ENCODE measurements around the gene NFIB.

NFIB gene

DNA sequence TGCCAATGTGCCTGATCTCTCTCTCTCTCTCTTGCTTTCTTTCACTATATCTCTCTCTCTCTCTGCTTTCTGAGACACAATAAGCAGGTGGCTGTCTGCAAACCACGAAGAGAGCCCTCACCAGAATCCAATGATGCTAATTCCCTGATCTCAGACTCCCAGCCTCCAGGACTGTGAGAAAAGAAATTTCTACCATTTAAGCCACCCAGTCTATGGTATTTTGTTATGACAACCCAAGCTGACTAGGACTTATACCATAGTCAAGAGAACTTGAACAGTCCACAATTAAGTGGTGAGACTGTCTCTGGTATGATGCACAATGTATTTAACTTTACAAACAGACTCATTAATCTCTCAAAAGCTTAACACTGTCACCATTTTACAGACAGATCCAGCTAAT, 67.0 kb downstream of the NFIB start:
- no peak for DNase-seq (ENCODE audit: low read depth)

DNA sequence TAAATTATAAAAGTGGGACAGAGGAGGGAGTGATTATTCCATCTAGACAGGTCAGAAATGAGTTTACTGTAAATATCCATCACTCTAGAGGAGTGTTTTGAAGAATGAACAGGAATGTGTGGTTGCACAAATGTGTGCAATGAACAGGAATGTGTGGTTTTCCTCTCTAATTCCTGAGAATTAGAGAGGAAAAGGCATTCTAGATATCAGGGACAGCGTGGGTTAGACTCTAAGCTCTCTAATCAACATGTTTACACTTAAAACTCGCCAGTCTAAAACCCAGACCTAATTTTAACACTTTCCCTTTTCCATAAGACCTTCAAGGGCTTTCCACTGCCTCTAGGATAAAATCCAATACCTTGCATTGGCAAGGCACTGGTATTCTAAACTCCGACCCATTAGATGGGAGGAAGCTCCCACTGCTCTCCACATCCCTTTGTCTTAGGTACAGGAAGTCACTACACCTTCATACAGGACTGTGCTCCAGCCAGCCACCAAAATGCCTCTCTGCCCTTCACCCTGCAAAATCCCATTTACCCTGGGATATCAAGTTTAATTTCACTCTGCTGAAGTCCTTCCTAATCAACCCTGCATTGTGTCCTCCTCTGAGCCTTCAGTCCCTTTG, 67.9 kb downstream of the NFIB start:
- DNase-seq (ENCODE audit: low read depth): no peak

DNA sequence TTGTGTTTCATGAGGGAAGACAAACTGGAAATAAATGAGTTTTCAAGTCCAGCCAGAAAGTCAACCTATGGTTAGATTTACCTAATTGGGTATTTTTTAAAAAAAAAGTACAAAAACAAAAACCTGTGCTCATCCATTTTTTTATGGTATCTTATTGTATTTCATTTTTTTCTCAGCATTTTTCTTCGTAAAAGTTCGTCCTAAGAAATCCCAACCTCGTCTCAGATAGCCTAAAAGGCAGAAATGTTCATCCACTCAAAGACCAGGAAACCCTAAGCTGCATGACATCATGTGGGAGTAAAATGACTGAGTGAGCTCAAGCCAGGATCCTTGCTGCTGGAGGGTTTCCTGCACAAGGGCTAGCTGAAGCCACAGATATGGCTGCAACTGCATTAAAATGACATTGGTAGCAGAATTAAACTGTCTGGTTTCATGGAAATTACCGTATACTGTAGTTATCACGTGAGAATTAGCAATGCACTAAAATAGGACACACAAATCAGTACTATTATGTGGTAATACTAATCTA, 70.4 kb downstream of the NFIB start:
- no peak for DNase-seq (ENCODE audit: low read depth)

DNA sequence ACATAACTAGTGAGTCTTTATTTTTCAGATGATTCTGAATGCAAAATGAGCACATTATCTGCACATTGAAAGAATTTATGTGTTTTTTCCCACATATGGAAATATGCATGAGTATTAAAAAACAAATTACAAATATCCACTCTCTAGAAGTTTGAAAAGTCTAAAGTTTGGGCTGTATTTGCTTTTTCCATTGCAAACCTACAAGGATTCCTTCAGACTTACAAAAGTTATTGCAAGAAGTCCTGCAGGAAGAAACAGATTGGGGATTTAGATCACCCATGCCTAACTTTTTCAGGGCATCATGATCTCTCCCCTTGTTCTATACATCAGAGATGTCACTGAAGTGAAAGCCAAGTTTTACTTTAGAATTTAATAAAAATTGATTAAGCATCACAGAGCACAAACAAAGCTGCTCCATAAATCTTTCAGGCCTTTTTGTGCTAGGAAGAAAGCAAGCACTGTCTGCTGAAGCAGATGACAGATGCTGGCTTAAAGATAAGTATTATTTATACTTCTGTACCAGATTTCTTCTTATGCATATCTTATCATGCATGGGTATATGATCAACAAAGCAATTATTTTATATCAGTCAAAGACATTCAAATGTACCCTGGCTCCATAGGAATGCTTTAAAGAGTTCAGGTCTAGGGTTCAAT, 71.7 kb downstream of the NFIB start:
- no peak for DNase-seq (ENCODE audit: low read depth)

DNA sequence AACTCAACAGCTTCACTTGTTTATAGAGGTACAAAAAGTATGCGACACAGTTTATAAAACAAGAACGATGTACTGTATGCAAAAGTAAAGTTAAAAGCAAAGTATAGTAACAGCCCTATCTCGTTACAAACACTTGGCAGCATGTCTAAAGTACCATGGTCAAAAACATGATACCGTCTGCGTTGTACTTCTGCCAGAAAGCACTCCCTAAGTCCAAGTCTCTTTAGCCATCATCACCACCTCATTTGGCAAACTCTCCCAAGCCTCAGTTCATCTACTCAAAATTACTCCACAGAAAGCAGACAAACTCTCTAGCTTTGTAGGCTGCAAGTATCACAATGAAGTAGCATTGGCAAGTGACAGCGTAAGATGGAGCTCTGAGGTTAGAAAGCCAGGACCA, 73.4 kb downstream of the NFIB start:
- DNase-seq (ENCODE audit: low read depth): no peak

DNA sequence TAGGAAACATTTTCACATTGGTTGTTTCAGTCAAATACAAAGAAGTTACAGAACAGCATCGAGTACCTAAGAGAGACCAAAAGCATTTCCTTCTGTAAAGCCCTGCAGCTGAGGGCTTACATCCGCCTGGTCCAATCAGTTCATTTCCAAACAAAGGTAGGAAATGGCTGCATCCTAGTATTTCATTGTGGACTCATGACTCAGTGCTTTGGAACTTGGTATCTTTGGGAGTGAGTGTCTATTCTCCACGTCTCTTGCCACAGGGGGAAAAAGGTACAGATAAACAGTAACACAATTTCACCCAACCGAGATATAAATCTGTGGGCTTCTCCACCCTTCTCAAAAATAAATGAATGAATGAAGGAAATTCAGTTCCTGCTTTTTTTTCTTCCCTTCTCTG, 75.4 kb downstream of the NFIB start:
- no peak for DNase-seq (ENCODE audit: low read depth)

DNA sequence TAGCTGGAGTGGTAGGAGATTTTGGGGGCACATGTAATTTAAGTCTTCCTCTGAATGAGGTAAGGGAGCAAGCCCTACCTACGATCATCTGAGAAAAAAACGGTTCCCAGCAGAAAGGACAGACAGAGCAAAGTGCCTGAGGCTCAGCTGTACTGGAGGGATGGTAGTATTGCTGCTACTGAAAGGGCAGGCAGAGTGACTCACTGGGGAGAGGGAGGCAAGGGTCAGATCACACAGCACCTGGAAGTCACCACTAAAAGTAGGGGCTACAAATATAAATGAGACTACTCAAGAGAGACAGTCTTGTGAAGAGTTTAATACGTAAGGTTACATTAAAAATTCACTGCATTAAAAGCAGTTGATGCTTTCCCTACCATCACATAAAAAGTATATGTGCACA, 75.9 kb downstream of the NFIB start:
- DNase-seq (ENCODE audit: low read depth): no peak

DNA sequence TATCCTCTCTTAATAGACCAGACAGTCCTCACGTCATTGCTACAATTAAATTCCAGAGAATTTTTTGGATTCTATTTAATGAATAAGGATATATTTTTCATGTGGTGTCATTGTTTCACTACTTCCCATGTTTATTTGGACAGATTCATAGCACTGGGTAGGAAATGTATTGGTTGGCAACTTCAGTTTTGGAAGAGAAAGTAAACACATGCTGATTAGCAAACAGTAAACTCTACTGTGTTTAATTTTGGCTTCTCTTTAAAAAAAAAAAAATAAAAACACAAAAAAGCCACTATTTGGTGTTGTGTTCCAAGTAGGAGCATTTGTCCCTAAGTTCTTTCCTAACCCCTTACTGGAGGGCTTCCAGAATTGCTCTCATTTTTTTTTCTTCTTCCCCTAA, 77.3 kb downstream of the NFIB start:
- no peak for DNase-seq (ENCODE audit: low read depth)

DNA sequence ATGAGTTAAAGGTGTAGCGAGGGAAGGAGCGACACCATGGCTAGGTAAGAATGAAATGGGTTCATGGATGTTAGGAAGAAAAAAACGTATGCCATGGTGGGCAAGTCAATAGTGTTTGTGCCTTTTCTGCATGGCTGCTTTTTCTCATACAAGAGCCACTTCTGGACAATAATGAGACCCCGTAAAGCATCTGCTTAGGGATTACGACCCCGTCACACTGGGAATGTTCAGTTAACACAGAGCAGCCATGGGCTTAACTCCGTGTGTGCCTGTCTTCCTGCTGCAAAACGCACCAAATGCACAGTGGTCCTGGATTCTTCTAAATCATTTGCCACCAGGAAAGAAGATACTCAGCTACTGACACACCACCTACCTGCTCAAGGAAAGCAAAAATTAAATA, 81.8 kb downstream of the NFIB start:
- DNase-seq (ENCODE audit: low read depth): no peak

DNA sequence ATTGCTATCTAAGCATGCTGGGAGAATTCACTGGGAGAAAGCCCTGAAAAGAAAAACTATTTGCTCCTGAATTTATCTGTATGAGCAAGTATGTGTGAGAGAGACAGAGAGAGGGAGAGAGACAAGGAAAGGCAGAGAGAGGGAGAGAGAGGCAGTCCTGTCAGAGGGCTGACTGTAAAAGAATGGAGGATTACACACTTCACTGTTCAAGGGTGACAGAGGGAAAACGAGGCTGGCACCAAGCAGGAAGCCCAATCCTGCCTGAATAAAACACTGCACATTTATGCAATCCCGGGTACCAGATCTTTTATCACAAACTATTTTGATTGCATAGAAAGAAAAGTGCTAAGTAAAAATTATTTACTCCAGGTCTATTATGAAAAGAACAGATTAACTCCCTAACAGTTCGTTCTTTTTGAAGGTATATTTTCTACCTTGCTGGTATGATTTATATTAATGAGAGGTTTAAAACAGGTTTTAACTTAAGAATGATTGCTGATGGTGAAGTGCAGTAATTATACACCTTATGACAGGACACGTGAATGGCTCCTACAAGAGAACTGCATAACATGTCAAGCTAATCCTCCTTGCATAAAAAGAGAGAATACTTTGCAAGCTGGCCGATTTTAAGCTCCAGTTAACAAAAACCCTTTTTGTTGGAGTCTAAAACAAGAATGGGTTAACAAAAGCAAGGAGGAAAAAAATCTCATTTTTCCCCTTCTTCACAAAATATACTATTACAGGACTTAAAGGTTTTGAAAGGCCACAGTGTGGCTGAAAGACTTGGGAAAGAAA, 82.5 kb downstream of the NFIB start:
- no peak for DNase-seq (ENCODE audit: low read depth)

DNA sequence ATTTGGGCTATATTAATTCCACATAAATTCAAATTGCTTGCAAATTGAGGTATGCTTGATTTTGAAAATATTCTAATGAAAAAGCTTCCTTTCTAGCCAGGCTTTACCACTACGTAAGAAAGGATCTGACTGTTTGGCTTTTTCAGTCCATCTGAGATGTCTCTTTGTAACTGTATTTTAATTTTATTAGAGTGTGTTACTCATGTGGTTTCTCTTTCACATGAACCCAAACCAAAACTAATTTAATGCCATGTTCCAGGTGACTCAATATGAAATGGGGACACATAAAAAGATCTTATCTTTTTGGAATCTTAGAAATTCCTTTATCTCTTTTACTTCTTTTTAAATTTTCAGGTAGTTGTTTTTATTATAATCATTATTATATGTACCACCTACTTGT, 85.3 kb downstream of the NFIB start:
- no peak for DNase-seq (ENCODE audit: low read depth)

DNA sequence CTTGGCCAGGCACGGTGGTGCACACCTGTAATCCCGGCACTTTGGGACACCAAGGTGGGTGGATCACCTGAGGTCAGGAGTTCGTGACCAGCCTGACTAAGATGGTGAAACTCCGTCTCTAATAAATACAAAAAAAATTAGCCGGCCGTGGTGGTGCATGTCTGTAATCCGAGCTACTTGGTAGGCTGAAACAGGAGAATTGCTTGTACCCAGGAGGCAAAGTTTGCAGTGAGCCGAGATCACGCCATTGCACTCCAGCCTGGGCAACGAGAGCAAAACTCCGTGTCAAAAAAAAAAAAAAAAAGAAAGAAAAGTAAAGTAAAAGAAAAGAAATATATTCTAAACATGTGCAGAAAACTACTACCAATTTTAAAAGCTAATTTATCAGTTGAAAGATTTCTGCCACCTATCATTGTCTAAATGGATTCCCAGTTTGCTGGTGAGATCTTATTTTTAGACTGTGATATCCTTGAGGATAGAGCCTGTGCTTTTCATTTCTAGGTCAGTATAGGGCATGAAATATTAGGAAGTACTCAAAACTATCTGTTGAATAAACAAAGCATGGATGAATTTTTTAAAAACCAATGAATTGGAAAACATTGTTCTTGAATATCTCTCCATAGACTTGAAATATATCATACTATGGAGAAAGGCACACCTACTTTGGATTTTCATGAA, 86.9 kb downstream of the NFIB start:
- DNase-seq (ENCODE audit: low read depth): no peak

DNA sequence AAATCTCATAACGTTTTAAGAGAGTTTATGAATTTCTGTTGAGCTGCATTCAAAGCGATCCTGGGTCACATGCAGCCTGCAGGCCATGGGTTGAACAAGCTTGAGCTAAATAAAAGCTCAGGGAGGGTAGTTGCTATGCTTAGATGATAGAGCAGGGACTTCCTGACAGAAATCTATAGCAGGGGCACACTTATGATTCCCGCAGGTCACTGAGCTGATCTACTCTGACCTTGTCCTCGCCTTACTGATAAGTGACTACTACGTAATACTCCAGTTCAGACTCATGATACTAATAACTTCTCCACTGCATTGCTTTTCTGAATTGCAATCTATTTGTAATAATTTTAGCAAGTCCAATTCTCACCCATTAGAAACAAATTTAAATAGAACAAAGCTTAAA, 90.9 kb downstream of the NFIB start:
- no peak for DNase-seq (ENCODE audit: low read depth)

DNA sequence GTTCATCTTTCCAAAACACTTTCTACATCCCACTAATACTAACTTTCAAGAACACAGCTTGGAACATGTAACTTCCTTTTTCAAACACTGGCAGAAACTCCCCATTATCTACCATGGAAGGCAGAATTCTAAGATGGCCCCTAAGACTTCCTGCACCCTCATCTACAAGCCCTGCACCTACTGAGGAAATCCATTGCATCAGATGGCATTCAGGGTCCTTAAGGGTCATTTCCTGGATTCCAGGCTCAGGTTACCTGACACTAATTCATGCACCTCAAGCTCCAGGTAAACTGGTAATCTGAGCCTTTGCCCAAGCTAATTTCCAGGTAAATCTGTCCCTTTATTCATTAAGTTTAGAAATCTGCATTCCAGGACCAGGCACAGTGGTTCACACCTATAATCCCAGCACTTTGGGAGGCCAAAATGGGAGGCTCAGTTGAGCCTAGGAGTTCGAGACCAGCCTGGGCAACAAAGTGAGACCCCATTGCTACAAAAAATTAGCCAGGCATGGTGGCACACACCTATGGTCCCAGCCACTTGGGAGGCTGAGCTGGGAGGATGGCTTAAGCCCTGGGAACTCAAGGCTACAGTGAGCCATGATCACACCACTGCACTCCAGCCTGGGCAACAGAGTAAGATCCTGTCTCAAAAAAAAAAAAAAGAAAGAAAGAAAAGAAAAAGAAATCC, 91.6 kb downstream of the NFIB start:
- DNase-seq (ENCODE audit: low read depth): no peak

DNA sequence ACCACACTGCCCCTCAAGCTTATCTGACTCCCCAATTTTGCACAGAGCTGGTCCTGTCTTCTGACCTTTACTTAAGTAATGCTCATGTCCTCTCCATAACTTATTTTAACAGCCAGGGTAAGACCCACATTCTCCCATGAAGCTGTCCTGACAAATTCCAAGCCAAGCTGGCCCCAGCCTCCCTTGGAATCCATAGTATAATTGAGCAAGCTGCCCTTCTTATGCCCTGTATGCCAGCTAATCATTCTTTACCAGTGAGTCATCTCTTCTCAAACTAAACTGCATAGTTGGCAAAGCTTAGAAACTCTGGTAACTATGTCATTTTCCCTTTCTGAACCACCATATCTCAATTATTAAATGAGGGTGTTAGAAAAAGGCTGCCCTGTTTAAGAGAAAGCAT, 92.4 kb downstream of the NFIB start:
- DNase-seq (ENCODE audit: low read depth): no peak

DNA sequence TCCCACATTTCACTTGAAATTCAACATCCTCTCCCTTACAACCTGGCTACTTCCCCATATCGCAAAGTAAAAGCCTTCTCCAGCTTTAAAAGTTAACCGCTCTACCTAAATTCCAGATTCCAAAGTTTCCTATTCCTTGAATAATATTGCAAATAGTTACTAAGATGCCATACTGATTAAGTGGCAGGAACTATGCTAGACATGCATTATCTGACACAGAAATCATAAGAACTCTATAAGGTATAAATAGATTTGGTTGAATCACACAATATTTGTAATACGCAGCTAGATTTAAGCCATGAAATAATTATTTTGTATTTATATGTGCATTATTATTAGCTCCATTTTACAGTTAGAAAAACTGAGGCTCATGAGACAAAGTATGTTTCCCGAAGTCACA, 92.8 kb downstream of the NFIB start:
- no peak for DNase-seq (ENCODE audit: low read depth)

DNA sequence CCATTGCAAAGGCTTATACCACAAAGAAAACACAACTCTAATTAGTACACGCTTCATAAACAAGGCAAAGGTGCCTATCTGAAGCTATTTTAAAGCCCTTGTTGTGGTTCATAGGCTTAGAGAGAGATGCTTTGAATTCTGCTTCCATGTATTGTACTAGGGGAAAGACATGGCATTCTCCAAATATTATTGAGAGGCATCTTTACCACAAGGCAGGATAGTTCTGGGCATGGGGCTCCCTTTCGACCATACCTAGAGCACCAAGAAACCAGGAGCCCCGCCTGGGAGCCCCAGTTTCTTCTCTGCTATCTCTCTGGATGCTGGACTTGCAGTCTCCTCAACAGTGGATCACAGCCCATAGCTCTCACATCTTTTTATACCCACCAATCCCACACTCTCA, 93.7 kb downstream of the NFIB start:
- no peak for DNase-seq (ENCODE audit: low read depth)

DNA sequence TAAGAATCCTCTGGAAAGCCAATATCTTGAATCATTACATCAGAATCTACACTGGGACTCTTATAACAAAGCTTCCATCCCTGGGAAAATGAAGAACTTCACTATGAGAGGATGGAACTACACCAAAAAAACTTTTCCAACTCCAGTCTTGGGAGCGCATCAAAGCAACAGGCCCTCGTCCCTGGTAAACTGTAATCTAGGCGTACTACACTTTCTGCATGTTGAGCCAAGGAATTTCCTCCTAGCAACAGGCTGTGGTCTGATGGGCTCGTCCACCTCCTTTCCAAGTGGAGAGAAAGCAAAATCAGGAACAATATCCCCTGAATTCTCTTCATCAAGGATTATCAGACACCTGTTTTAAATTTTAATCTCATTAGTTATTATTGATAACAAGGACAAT, 94.1 kb downstream of the NFIB start:
- no peak for DNase-seq (ENCODE audit: low read depth)

DNA sequence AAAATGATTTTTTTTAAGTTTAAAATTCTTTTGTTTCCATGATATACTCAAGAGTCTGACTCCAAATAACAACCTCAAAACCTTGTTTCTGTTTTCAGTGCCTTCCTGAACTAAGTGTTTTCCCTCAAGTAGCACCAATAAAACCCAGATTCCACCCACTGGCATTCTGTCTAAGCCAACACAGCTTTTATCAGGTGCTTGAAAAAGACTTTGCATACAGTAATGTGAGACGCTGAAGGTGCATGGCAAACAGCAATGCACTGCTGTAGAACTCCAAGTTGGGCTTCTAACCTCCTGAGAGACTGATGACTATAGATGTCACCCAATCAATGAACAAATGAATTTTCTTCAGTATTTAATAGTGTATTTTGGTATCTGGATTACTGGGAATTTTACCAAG, 95.7 kb downstream of the NFIB start:
- DNase-seq (ENCODE audit: low read depth): no peak

DNA sequence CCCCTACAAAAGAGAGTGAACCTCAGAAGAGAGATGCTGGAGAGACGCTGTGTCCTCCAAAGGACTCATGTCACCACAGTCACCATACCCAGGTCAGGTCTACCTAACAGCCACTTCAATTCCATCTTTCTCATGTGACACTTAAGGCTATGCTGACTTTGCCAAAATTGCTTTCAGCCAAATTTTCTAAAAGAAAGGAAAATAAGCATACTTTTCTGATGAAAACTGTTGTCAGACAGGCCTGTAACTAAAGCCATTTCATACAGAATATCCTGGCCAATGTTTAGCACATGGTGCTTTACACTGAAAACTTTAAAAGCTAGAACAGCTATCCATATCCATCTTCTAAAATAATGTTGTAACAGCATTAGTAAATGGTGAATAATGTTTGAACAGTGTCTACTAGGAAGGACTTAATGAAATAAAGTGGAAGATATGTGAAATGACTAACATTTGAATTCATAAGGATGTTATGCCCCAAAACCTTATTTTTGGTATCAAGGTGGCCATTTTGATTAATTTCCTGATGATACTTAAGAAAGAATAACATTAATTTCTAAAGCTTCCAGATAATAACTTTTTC, 97.2 kb downstream of the NFIB start:
- DNase-seq (ENCODE audit: low read depth): no peak

DNA sequence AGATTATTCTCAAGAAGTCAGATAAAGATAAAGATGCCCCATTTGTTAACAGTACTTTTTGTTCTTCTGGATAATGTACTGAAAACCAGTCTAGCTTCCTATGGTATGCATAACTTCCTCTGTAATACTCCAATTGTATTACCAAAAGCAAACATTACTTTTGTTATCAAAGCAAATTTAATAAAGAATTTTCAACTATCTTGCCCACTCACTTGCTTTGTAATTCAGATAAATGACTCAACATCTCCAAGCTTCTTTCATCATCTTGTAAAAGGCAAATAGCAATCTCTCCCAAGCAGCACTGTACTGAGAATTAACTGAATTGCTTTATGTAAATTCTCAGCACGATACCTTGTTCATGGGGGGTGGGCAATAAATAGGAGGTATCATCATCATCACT, 98.3 kb downstream of the NFIB start:
- DNase-seq (ENCODE audit: low read depth): no peak

DNA sequence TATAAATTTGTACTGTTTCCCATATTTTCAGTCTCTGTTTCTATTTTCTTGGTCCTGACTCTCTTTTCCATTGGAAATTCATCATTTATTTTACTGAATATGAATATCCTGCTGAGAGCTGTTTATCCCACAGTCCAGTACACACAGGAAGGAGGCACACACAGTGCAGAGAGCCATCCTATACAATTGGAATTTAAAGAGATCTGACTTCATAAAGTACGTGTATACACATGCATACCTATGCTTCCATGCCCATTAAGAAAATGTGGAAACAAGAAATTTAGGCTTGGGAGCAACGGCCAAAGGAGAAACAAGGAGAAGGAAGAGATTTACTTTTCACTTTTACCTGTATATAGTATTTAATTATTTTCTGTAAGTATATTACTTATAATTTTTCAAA, 99.2 kb downstream of the NFIB start:
- no peak for DNase-seq (ENCODE audit: low read depth)

All from stimulated activated CD8-positive, alpha-beta memory T cell treated with anti-CD3 and anti-CD28 coated beads, Interleukin-15, amount 100 ng/mL, for 1 hour (primary cell).